Mucosa of stomach (tissue), 1 donor: ENCODE results near the gene RAB2B.

Experiments used
- H3K27me3 ChIP-seq: one replicate; pipeline ENCODE4 v1.7.0; 2013; ENCODE audit warnings: mild to moderate bottlenecking, low read length; ENCODE audit not compliant: control insufficient read depth, insufficient read depth
- H3K36me3 ChIP-seq: one replicate; pipeline ENCODE4 v1.7.0; 2013; ENCODE audit warnings: low read length; ENCODE audit not compliant: control insufficient read depth, insufficient read depth
- H3K4me1 ChIP-seq: one replicate; pipeline ENCODE4 v1.7.0; 2013; ENCODE audit warnings: mild to moderate bottlenecking, low read length; ENCODE audit not compliant: control insufficient read depth, insufficient read depth
- H3K4me3 ChIP-seq: one replicate; pipeline ENCODE4 v1.7.0; 2013; ENCODE audit warnings: low read length
- H3K9ac ChIP-seq: one replicate; pipeline ENCODE4 v1.7.0; 2013; ENCODE audit warnings: mild to moderate bottlenecking, low read length, moderate library complexity
- H3K9me3 ChIP-seq: one replicate; pipeline ENCODE4 v1.7.0; 2013; ENCODE audit warnings: mild to moderate bottlenecking, low read length, moderate library complexity; ENCODE audit not compliant: control insufficient read depth
- donor health status: Pancreatic carcinoma.

Gene RAB2B

GRCh38 chr14:21476925-21477681 is at the start of gene RAB2B, which contains the start of gene TOX4:
Gene RAB2B (minus strand): TSS chr14:21476959. CDS start chr14:21476872, 87 bp downstream.
Gene TOX4 (plus strand): TSS chr14:21477195. CDS start chr14:21477279, 84 bp downstream.
- H3K27me3 ChIP-seq: no peaks in the 10 kb centered on the region
- H3K4me1 ChIP-seq: no peaks in the 10 kb centered on the region
- peak within 1 kb of the TSS; percentile 99 for H3K4me3 ChIP-seq
- H3K9me3 ChIP-seq: no peaks in the 10 kb centered on the region
- no peaks in the 10 kb centered on the region for H3K36me3 ChIP-seq
- H3K9ac ChIP-seq: peak within 1 kb of the TSS; percentile 90

- H3K27me3 ChIP-seq: no peaks in the 10 kb centered on the region
- peak within 1 kb of the TSS; percentile 63 for H3K9ac ChIP-seq
- no peaks in the 10 kb centered on the region for H3K4me1 ChIP-seq
- H3K36me3 ChIP-seq: no peaks in the 10 kb centered on the region
- H3K4me3 ChIP-seq: peak within 1 kb of the TSS; percentile 17
- no peaks in the 10 kb centered on the region for H3K9me3 ChIP-seq
These were observed 49.4 kb upstream of the RAB2B start, which contains the start of gene SALL2 for GRCh38 chr14:21525962-21526671. Gene SALL2 (minus strand): TSS chr14:21526346. CDS start chr14:21526127, 219 bp downstream.

- Histone ChIP-seq H3K36me3 (no peaks in the 10 kb centered on the region), H3K9me3 (no peaks in the 10 kb centered on the region), H3K9ac (peak overlapping the region; percentile 63), H3K27me3 (no peaks in the 10 kb centered on the region), H3K4me1 (no peaks in the 10 kb centered on the region), H3K4me3 (no peak overlapping the region)
These were observed 48.8 kb upstream of the RAB2B start for GRCh38 chr14:21525571-21525961.

GRCh38 chr14:21524575-21525490 is 48.1 kb upstream of the RAB2B start:
- Histone ChIP-seq H3K4me3 (no peak overlapping the region), H3K27me3 (no peaks in the 10 kb centered on the region), H3K36me3 (no peaks in the 10 kb centered on the region), H3K9me3 (no peaks in the 10 kb centered on the region), H3K4me1 (no peaks in the 10 kb centered on the region), H3K9ac (peak overlapping the region; percentile 63)

DNA sequence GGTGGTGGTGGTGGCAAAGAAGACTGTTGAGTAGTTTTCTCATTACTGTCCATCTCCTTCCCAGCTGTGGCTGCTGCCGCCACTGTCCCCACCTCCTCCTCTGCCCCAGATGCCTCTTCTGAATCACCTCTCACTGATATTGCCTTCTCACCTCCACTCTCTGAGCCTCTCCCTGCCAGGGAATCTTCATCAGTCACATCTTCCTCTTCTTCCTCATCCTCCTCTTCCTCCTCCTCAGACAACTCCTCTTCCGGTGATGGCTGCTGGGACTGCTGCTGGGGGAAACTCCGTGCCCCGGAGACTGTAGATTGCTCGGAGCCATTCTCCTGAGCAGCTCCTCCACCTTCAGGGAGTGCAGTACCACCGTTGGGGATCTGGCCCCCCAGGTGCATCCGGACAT is 46.4 kb upstream of the RAB2B start:
- Histone ChIP-seq H3K4me1 (no peaks in the 10 kb centered on the region), H3K9me3 (no peaks in the 10 kb centered on the region), H3K36me3 (no peaks in the 10 kb centered on the region), H3K9ac (no peak overlapping the region), H3K4me3 (no peak overlapping the region), H3K27me3 (no peaks in the 10 kb centered on the region)

- H3K36me3 ChIP-seq: no peaks in the 10 kb centered on the region
- H3K4me3 ChIP-seq: no peak overlapping the region
- H3K27me3 ChIP-seq: no peaks in the 10 kb centered on the region
- no peaks in the 10 kb centered on the region for H3K9me3 ChIP-seq
- no peak overlapping the region for H3K9ac ChIP-seq
- H3K4me1 ChIP-seq: no peaks in the 10 kb centered on the region
These were observed 44.7 kb upstream of the RAB2B start for GRCh38 chr14:21521501-21521900.

DNA sequence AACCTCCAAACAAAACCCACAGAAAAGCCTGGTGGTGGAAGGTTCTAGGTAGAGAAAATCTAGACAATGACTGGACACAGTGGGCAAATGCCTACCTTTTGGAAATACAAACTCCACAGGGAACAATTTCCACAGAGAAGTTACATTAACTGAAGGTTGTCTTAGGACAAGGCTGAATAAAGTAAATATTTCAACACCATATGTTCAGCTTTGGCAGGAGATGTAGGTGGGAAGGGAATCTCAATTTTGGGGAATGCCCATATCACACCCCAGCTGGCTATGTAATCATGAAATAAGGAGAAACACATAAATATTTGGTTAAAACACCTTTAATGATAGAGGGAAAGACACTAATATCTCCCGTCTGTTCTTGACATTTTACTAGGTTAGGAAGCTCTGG is 44.0 kb upstream of the RAB2B start:
- H3K4me1 ChIP-seq: no peaks in the 10 kb centered on the region
- no peaks in the 10 kb centered on the region for H3K9me3 ChIP-seq
- no peak overlapping the region for H3K9ac ChIP-seq
- no peaks in the 10 kb centered on the region for H3K36me3 ChIP-seq
- no peak overlapping the region for H3K4me3 ChIP-seq
- no peaks in the 10 kb centered on the region for H3K27me3 ChIP-seq

DNA sequence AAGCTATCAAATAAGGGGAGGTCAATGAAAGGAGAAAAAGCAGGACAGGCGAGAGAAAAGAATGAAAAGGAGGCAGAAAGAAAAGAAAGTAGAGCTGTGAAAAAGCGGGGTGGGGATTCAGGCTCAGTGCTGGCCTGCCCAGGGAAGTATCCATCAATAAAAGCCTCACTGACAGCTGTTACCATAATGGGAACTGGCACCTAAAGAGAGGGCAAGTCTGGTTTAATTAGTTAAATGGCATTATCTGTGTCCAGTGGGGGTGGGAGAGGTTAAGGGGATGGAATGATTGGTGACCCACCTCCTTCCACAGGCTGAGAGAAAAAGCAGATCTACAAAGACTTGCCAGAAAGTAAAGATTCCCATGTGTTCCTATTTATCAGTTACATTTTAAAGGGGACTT is 42.0 kb upstream of the RAB2B start:
- H3K9me3 ChIP-seq: no peaks in the 10 kb centered on the region
- H3K9ac ChIP-seq: no peak overlapping the region
- H3K36me3 ChIP-seq: no peaks in the 10 kb centered on the region

GRCh38 chr14:21514341-21514740 is 37.6 kb upstream of the RAB2B start:
- no peaks in the 10 kb centered on the region for H3K27me3 ChIP-seq
- H3K4me1 ChIP-seq: peaks cover 9% of the 10 kb centered on the region
- H3K36me3 ChIP-seq: no peaks in the 10 kb centered on the region
- H3K9ac ChIP-seq: no peak overlapping the region
- no peak overlapping the region for H3K4me3 ChIP-seq
- no peaks in the 10 kb centered on the region for H3K9me3 ChIP-seq

More for the DNA sequence above, 42.0 kb upstream of the RAB2B start:
- no peaks in the 10 kb centered on the region for H3K4me1 ChIP-seq
- no peak overlapping the region for H3K4me3 ChIP-seq
- no peaks in the 10 kb centered on the region for H3K27me3 ChIP-seq

- Histone ChIP-seq H3K27me3 (no peaks in the 10 kb centered on the region), H3K36me3 (no peaks in the 10 kb centered on the region), H3K4me3 (peak within 1 kb of the TSS; percentile 93), H3K9ac (peak within 1 kb of the TSS; percentile 82), H3K9me3 (no peaks in the 10 kb centered on the region), H3K4me1 (peaks cover 9% of the 10 kb centered on the region)
These were observed 34.2 kb upstream of the RAB2B start, which contains the start of gene METTL3 for GRCh38 chr14:21510735-21511657. Gene METTL3 (minus strand): TSS chr14:21511340. CDS start chr14:21511223, 117 bp downstream.
